ENCODE results near the gene TMPO. TPM values are rescaled to one million over a fixed set of nuclear protein-coding genes. Genes with fewer than 3 reads are reported as not detected.
A peak's percentile ranks its signal among the peaks of the same experiment; 100 is the strongest.
"Not testable (repeated sequence)": the region's sequence is repeated elsewhere in the genome, so short reads cannot be mapped to it uniquely, and the experiment has no call there.

The TMPO gene
- total RNA-seq, 2 experiments from 2014 or later, result 279 to 291 TPM

DNA sequence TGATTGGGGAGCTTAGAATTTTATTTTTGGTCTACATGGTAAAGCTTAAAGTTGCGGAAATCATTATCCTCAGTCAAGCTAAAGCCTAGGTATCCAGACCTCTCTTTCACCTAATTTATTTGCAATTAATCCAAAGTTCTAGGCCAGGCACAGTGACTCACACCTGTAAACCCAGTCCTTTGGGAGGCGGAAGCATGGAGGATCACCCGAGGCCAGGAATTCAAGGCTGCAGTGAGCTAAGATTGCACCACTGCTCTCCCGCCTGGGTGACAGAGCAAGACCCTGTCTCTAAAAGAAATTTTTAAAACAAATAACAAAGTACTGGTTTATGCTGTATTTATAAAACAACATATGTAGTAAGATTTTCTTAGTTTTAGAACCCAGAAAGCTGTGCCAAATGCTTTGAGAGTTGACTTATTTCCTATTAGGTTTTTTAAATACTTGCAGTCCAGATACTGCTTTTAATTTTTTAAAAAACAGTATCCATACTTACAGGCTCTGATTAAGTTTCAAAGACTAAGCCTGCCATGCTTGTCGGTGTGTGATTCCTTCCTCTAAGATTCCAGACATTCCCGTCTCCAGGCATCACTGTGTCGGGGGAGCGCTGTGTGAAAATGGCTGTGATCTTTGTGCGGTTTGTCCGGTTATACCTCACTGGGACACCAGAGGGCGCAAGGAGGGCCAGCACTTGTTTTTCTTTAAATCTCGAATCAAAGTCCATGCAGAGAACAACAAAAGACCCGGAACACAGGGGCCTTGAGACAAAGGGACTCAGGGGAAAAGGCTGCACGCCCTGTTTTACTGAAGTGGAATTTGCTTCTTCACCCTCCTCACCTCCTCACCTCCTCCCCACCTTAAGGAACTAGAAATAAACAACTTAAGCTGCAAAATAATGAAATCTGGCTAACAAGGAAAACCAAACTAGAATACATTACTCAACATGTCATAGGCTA, 24.6 kb upstream of the TMPO start:
- H3K36me3 Mint-ChIP-seq, result no peaks in the 10 kb centered on the region
- H3K4me1 Mint-ChIP-seq, result peaks cover 8% of the 10 kb centered on the region
- DNase-seq, result peak; percentile 79
- POLR2A ChIA-PET, result interaction anchor here (0.7 to 5.5 kb wide), 5 partner anchors 13 to 161 kb away, joined by 3 to 98 read pairs (median 5); partner anchors contain the start of genes SLC25A3 and TMPO
- peak overlapping the region; percentile 94 for H3K27ac Mint-ChIP-seq
- H3K4me3 Mint-ChIP-seq, result peak overlapping the region; percentile 74
- peaks cover 7% of the 10 kb centered on the region for H3K27me3 Mint-ChIP-seq
- no peaks in the 10 kb centered on the region for H3K9me3 Mint-ChIP-seq
- ATAC-seq (ENCODE audit: low read depth), result peak; percentile 89

DNA sequence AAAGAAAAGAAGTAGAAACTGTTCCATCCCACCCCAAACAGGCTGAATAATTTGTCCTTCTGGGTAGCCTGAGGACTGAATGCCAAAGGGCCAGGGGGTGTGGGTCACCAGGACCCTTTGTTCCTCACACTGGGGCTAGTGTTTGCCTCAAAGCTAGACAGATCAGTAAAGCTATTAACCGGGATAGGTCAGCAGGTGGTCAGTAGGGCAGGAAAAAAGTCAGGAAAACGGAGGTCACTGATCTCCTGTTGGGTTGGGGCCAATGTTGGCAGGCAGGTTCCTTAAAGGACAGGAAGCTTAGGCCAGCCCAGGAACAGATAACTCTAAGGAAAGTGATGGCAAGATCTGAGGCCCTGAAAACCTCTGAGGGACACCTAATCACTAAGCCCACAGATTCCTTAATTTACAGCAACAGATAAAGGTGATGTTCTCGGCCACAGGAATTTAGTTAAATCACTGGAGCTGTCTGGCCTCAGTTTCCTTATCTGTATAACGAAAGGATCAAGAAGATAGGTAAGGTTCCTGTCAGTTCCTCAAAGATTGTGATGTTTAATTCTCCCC, 22.7 kb upstream of the TMPO start:
- H3K9me3 Mint-ChIP-seq, result no peaks in the 10 kb centered on the region
- H3K36me3 Mint-ChIP-seq, result no peaks in the 10 kb centered on the region
- H3K27me3 Mint-ChIP-seq, result peaks cover 2% of the 10 kb centered on the region
- H3K4me3 Mint-ChIP-seq, result no peak overlapping the region
- DNase-seq (no peak), ATAC-seq (ENCODE audit: low read depth) (no peak)
- H3K4me1 Mint-ChIP-seq, result peaks cover 11% of the 10 kb centered on the region
- no peak overlapping the region for H3K27ac Mint-ChIP-seq
- POLR2A ChIA-PET, result interaction anchor here (0.6 to 5.5 kb wide), 5 partner anchors 11 to 152 kb away, joined by 3 to 98 read pairs (median 5); partner anchors contain the start of genes IKBIP, SLC25A3 and TMPO

GRCh38 chr12:98501266-98501629, 14.1 kb upstream of the TMPO start:
- DNase-seq; H3K27ac Mint-ChIP-seq; H3K36me3 Mint-ChIP-seq; ATAC-seq (ENCODE audit: low read depth); H3K9me3 Mint-ChIP-seq: not testable (repeated sequence)
- POLR2A ChIA-PET, result interaction anchor here (2.9 kb wide), 1 partner anchor 15 kb away, joined by 14 read pairs; the partner anchor contains the start of gene TMPO
- peaks cover 23% of the 10 kb centered on the region for H3K4me1 Mint-ChIP-seq
- H3K4me3 Mint-ChIP-seq, result peak overlapping the region; percentile 1
- H3K27me3 Mint-ChIP-seq, result peaks cover 10% of the 10 kb centered on the region

GRCh38 chr12:98503342-98503591, 12.1 kb upstream of the TMPO start:
- peak; percentile 84 for DNase-seq
- Mint-ChIP-seq H3K27ac (peak overlapping the region; percentile 95), H3K4me1 (peaks cover 21% of the 10 kb centered on the region), H3K36me3 (peaks cover 4% of the 10 kb centered on the region), H3K4me3 (peak overlapping the region; percentile 94), H3K9me3 (peaks cover 1% of the 10 kb centered on the region), H3K27me3 (peaks cover 10% of the 10 kb centered on the region)
- peak; percentile 67 for ATAC-seq (ENCODE audit: low read depth)
- POLR2A ChIA-PET, result interaction anchor here (1.1 to 5.5 kb wide), 4 partner anchors 10 to 141 kb away, joined by 3 to 110 read pairs (median 6); partner anchors contain the start of genes IKBIP and TMPO

DNA sequence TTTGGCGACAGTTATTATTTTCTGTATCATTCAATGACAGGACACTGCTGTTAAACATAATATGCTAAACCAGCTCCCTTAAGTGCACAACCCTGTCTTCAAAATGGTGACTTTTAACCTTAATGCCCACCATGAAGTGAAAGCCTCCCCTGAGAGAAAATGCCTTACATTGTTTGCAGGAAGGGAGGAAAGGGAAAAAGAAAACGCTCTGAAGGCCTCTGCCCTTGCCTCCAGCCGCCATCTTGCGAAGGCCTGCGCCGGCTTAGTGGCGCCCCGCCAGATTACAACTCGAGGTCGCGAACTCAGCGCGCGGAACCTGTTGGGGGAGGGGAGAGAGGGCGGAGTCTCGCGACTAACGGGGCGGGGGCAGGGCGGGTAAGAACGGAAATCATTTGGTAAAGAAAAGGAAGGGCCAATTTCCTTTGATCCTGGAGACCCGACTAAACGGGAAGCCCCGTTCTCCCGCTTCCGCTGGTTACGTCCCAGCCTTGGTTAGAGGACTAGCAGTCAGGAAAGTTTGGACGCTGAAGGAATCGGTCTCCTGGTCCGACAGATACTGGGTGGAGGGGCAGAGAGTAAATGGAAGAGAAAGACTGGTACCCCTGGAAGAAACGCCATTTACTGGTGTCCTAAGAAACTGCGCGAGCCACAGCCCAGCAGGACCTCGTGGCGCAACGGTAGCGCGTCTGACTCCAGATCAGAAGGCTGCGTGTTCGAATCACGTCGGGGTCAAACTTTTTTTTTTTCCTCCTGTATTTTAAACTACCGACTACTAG, 11.6 kb upstream of the TMPO start:
- Mint-ChIP-seq H3K9me3 (peaks cover 1% of the 10 kb centered on the region), H3K27me3 (peaks cover 10% of the 10 kb centered on the region), H3K4me1 (peaks cover 18% of the 10 kb centered on the region), H3K36me3 (peaks cover 4% of the 10 kb centered on the region), H3K4me3 (peak overlapping the region; percentile 94), H3K27ac (peak overlapping the region; percentile 95)
- POLR2A ChIA-PET, result interaction anchor here (1.1 to 5.5 kb wide), 4 partner anchors 10 to 140 kb away, joined by 3 to 110 read pairs (median 6); partner anchors contain the start of genes IKBIP and TMPO
- peak; percentile 84 for ATAC-seq (ENCODE audit: low read depth)
- DNase-seq, result peak; percentile 93

GRCh38 chr12:98504368-98504617, 11.1 kb upstream of the TMPO start:
- ATAC-seq (ENCODE audit: low read depth) (peak; percentile 14), DNase-seq (no peak)
- POLR2A ChIA-PET, result interaction anchor here (5.5 kb wide), 1 partner anchor 12 kb away, joined by 110 read pairs; the partner anchor contains the start of gene TMPO
- H3K4me3 Mint-ChIP-seq, result peak overlapping the region; percentile 94
- H3K27ac Mint-ChIP-seq, result peak overlapping the region; percentile 95
- peaks cover 10% of the 10 kb centered on the region for H3K27me3 Mint-ChIP-seq
- peaks cover 1% of the 10 kb centered on the region for H3K9me3 Mint-ChIP-seq
- H3K4me1 Mint-ChIP-seq, result peaks cover 18% of the 10 kb centered on the region
- peaks cover 4% of the 10 kb centered on the region for H3K36me3 Mint-ChIP-seq

DNA sequence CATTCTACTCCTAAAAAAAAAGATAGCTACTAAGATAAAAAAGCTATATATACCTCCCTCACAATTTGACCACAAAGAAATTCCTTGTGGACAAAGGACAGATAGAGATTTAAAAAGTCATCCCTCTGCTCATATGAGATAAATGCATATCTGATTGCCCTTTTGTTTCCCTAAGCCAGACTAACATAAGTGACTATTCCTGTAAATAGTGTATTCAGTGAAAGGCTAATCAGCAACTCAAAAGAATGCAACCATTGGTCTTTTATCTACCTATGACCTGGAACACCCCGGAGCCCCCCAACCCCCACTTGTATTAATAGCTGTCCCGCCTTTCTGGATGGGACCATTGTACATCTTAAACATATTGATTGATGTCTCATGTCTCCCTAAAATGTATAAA, 6.3 kb upstream of the TMPO start:
- peaks cover under 1% of the 10 kb centered on the region for H3K9me3 Mint-ChIP-seq
- ATAC-seq (ENCODE audit: low read depth) (no peak), DNase-seq (no peak)
- peaks cover 28% of the 10 kb centered on the region for H3K4me1 Mint-ChIP-seq
- H3K36me3 Mint-ChIP-seq, result peaks cover 13% of the 10 kb centered on the region
- H3K4me3 Mint-ChIP-seq, result no peak overlapping the region
- POLR2A ChIA-PET, result interaction anchor here (0.6 kb wide), 1 partner anchor 18 kb away, joined by 4 read pairs; no protein-coding TSS in a partner anchor
- peaks cover under 1% of the 10 kb centered on the region for H3K27me3 Mint-ChIP-seq
- no peak overlapping the region for H3K27ac Mint-ChIP-seq

DNA sequence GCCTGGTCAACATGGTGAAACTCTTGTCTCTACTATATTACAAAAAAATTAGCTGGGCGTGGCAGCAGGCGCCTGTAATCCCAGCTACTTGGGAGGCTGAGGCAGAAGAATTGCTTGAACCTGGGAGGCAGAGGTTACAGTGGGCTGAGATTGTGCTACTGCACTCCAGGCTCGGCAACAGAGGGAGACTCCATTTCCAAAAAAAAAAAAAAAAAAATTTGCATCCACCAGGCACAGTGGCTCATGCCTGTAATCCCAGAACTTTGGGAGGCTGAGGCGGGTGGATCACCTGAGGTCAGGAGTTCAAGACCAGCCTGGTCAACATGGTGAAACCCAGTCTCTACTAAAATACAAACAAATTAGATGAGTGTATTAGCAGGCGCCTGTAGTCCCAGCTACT, 3.6 kb upstream of the TMPO start:
- POLR2A ChIA-PET, result interaction anchor here (1.5 kb wide), 1 partner anchor 10 kb away, joined by 3 read pairs; no protein-coding TSS in a partner anchor
- DNase-seq; ATAC-seq (ENCODE audit: low read depth); H3K27me3 Mint-ChIP-seq; H3K27ac Mint-ChIP-seq; H3K4me3 Mint-ChIP-seq; H3K9me3 Mint-ChIP-seq: not testable (repeated sequence)
- Mint-ChIP-seq H3K4me1 (peaks cover 16% of the 10 kb centered on the region), H3K36me3 (peaks cover 15% of the 10 kb centered on the region)

DNA sequence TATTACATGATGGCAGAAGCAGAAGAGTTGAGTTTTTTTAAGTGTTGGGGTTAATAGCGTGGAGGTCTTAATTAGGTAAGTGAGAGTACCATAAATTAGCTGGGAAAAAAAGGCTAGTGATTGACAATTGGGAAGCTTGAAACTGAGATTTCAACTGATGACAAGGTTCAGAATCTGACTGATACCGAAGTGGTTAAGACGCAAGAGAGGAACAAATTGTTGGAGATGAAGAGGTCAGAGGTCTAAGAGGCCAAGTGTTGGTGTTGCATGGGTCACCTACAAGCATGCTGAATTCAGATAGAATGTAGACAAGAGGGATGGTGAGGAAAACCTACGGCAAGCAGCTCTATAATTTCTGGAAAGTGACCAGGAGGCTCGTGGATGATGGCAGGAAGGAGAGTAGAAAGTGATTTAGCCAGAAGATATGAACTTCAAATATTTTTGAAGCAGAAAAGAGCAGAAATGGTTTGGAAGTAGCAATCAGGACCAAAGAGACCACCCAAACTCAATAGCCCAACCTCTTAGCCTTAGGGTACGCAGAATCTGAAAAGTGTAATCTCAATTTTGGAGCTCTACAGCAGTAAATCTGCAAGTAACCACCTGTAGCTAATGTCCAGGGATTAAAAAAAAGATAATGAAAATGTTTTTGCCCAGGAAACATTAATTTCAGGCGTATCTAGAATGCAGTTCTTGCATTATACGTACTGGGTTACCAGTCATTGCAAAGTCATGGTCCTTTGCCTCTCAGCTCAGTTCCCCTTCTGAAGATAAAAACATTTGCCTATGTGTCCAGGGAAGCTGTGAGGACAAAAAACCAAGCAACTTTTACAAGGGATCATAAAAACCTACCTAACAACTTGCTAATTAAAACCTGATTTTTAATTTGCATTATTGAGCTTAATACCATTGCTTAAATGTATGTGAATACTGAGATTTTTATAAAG, 1.7 kb upstream of the TMPO start:
- ATAC-seq (ENCODE audit: low read depth) (no peak), DNase-seq (no peak)
- no peaks in the 10 kb centered on the region for H3K9me3 Mint-ChIP-seq
- H3K27me3 Mint-ChIP-seq, result no peaks in the 10 kb centered on the region
- H3K4me3 Mint-ChIP-seq, result peak overlapping the region; percentile 99
- POLR2A ChIA-PET, result interaction anchor here (1.5 to 7.9 kb wide), 5 partner anchors 8 to 130 kb away, joined by 3 to 110 read pairs (median 23); partner anchors contain the start of genes APAF1 and IKBIP
- peak overlapping the region; percentile 99 for H3K27ac Mint-ChIP-seq
- peaks cover 16% of the 10 kb centered on the region for H3K4me1 Mint-ChIP-seq
- peaks cover 30% of the 10 kb centered on the region for H3K36me3 Mint-ChIP-seq

GRCh38 chr12:98514982-98515286, 456 bp upstream of the TMPO start:
- peaks cover 23% of the 10 kb centered on the region for H3K4me1 Mint-ChIP-seq
- H3K36me3 Mint-ChIP-seq, result peaks cover 38% of the 10 kb centered on the region
- no peak for DNase-seq
- POLR2A ChIA-PET, result interaction anchor here (0.9 to 7.9 kb wide), 9 partner anchors 9 to 129 kb away, joined by 4 to 110 read pairs (median 15); partner anchors contain the start of genes APAF1, IKBIP and SLC25A3
- H3K4me3 Mint-ChIP-seq, result peak overlapping the region; percentile 99
- no peaks in the 10 kb centered on the region for H3K27me3 Mint-ChIP-seq
- no peaks in the 10 kb centered on the region for H3K9me3 Mint-ChIP-seq
- peak overlapping the region; percentile 99 for H3K27ac Mint-ChIP-seq
- no peak for ATAC-seq (ENCODE audit: low read depth)

- POLR2A ChIA-PET, result interaction anchor here (0.8 to 7.9 kb wide), 16 partner anchors 9 to 130 kb away, joined by 3 to 110 read pairs (median 7); partner anchors contain the start of genes APAF1, IKBIP and SLC25A3
- ATAC-seq (ENCODE audit: low read depth), result peak; percentile 67
- H3K27ac Mint-ChIP-seq, result peak overlapping the region; percentile 99
- no peaks in the 10 kb centered on the region for H3K27me3 Mint-ChIP-seq
- no peaks in the 10 kb centered on the region for H3K9me3 Mint-ChIP-seq
- peak; percentile 80 for DNase-seq
- peaks cover 40% of the 10 kb centered on the region for H3K36me3 Mint-ChIP-seq
- peak overlapping the region; percentile 95 for H3K4me3 Mint-ChIP-seq
- peaks cover 24% of the 10 kb centered on the region for H3K4me1 Mint-ChIP-seq
Measured at GRCh38 chr12:98516111-98516873, 902 bp downstream of the TMPO start.

Data from activated naive CD8-positive, alpha-beta T cell treated with anti-CD3 and anti-CD28 coated beads, Interleukin-2, amount 10 ng/mL, durations not matched to agents 7 days and 5 days (primary cell).